Measurements from ENCODE around the gene NAV2.

NAV2 gene

DNA sequence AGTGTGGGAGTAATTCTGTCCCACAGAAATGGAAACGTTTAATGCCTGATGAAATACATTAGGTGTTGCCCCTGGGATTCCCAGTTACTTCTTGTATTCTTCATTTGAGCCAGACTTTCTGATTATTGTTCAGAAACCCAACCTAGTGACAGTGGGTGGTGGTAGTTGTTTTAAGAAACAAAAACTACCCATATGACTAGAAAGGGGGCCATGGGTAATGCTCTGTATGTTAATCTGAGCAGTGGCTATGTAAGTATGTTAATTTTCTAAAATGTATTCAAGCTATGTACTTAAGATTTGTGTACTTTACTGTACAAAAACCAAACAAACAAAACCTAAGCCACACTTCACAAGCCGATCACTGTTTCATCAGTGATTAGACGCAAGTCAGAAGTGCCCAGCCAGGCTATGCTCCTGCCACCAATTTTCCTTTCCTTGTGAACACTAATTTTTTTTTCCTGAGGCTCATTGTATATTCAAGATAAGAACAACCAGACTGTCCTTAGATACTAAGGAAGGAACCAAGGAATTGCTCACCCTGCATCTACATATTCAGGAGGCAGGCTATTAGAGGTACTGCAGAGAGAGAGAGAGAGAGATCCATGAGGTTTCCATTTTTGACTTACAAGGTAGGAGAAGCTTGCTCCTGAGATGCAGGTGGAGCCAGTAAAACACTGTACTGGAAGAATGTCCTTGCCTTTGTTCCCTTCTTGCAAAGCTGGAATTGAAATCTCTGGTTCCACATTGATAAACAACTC lies 324.9 kb downstream of the NAV2 start:
- DNase-seq (ENCODE audit: low read depth): no peak
- TF ChIP-seq, protein P1, sequence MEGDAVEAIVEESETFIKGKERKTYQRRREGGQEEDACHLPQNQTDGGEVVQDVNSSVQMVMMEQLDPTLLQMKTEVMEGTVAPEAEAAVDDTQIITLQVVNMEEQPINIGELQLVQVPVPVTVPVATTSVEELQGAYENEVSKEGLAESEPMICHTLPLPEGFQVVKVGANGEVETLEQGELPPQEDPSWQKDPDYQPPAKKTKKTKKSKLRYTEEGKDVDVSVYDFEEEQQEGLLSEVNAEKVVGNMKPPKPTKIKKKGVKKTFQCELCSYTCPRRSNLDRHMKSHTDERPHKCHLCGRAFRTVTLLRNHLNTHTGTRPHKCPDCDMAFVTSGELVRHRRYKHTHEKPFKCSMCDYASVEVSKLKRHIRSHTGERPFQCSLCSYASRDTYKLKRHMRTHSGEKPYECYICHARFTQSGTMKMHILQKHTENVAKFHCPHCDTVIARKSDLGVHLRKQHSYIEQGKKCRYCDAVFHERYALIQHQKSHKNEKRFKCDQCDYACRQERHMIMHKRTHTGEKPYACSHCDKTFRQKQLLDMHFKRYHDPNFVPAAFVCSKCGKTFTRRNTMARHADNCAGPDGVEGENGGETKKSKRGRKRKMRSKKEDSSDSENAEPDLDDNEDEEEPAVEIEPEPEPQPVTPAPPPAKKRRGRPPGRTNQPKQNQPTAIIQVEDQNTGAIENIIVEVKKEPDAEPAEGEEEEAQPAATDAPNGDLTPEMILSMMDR (IDR thresholded peaks at IDR 0.05; ENCODE audit: insufficient read depth, low read depth, low read length, missing control alignments): no peak
- H3K4me3 ChIP-seq (ENCODE audit: low read length): no peak overlapping the region

DNA sequence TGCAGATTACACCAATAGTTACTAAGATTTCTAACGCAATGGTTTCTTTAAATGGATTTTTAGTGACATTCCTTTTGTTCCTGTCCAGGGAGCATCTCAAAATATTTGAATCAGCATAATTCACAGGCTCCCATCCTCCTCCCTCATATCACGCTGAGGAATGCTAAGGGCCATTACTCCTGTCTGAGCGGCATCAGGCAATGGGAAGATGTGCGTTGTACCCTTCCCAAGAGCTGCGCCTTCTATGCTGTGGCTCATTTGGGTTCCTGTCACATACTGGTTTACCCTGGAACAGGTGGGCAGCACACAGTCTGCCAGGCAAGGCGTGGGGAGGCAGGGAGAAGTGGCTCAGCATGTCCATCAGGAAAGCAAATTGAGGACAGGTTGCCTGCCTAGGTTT lies 325.8 kb downstream of the NAV2 start:
- H3K4me3 ChIP-seq (ENCODE audit: low read length): no peak overlapping the region
- no peak for DNase-seq (ENCODE audit: low read depth)
- TF ChIP-seq, protein P1 (IDR thresholded peaks at IDR 0.05; ENCODE audit: insufficient read depth, low read depth, low read length, missing control alignments): no peak

DNA sequence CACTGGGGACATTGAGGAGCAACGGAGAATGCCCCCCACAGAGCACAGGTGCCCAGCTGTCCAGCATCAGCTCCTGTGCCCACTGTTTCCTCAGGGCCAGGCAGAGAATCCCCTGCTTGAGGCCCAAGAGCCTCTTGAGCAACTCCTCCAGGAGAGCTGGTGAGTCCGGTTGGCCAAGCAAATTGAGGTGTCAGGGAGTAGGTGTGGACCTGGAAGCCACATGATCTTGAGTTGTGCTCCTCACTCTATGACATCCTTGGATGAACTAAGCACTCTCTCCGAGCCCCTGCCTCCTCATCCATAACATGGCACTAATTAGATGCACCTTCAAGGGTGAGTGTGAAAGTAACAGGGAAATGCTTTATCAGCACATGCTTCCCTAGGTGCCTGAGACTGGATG lies 326.3 kb downstream of the NAV2 start:
- no peak for DNase-seq (ENCODE audit: low read depth)
- TF ChIP-seq, protein P1 (IDR thresholded peaks at IDR 0.05; ENCODE audit: insufficient read depth, low read depth, low read length, missing control alignments): no peak
- H3K4me3 ChIP-seq (ENCODE audit: low read length): no peak overlapping the region

DNA sequence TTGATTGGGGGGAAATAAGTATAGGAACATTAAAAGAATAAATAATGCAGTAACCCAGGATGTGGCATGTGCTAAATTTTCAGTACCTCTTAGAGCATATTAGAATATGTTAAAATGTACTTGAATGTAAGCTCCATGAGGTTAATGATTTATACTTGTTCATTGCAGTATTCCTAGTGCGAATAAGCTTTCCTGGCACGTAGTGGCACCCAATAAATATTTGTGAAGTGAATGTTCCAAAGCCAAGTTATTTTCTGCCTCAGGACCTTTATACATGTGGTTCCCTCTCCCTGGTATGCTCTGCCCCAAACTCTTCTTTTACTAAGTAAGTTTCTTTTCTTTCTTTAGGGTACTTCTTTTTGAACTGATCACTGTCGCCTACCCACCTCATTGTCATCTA lies 328.9 kb downstream of the NAV2 start:
- no peak overlapping the region for H3K4me3 ChIP-seq (ENCODE audit: low read length)
- DNase-seq (ENCODE audit: low read depth): no peak
- TF ChIP-seq, protein P1 (IDR thresholded peaks at IDR 0.05; ENCODE audit: insufficient read depth, low read depth, low read length, missing control alignments): no peak

DNA sequence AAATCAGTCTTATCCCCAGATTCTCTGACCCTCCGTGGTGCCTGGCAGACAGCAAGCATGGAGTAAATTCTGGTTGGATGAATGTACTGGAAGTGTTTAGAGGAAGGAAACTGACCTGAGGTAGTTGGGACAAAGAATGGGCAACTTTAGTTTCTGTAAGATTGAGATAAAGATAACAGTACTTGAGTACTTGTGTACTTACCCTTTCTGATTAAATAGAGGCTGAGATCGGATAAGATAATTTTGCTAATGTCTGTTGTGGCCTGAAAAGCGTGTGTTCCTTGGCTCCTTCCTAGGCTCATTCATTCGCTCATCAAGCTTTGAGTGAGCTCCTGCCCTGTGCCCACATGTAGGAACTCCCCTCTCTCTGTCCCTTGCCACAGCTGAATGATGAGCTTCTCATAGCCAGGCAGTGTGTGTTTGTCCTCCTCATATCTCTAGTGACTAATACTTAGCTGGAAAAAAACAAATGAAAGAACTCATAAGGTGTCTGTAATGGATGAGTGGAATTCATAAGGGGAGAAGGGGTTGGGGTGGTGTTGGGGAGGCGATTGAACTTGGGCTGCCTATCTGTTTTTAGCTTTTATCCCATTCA lies 329.5 kb downstream of the NAV2 start:
- TF ChIP-seq, protein P1 (IDR thresholded peaks at IDR 0.05; ENCODE audit: insufficient read depth, low read depth, low read length, missing control alignments): no peak
- DNase-seq (ENCODE audit: low read depth): no peak
- H3K4me3 ChIP-seq (ENCODE audit: low read length): no peak overlapping the region

DNA sequence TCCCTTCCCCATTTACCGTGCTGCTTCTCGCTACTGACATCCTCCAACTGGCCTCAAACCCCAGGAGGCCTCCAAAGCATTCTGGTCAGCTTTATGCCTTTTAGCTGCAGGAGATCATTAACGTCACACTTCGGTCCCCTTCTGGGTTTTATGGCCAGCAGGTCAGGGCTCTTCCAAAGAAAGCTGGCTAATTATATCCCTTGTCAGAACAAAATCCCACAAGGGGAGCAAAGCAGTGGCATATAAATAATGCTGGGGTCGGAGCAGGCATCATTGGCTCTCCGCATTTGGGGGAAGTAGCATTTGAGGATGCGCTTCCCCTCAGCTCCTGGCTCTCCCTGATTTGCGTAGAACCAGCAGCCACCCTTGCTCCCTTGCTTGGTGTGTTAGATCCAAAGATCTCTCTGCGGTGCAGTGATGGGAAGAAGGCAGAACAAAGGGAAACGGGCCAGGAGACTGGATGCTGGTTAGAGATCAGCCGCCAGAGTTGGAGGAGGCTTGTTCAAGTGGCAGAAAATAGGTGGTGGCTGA lies 330.2 kb downstream of the NAV2 start:
- TF ChIP-seq, protein P1 (IDR thresholded peaks at IDR 0.05; ENCODE audit: insufficient read depth, low read depth, low read length, missing control alignments): no peak
- DNase-seq (ENCODE audit: low read depth): no peak
- no peak overlapping the region for H3K4me3 ChIP-seq (ENCODE audit: low read length)
